ENCODE measurements around the gene SGPP2.
"Not testable (repeated sequence)": the region's sequence is repeated elsewhere in the genome, so short reads cannot be mapped to it uniquely, and the experiment has no call there.

Gene SGPP2

GRCh38 chr2:222398446-222398885 lies 25.9 kb upstream of the SGPP2 start:
- TF ChIP-seq CTCF (conservative IDR thresholded peaks at IDR 0.05): no peak
- no peak overlapping the region for H3K27ac ChIP-seq

- no peak for TF ChIP-seq CTCF (conservative IDR thresholded peaks at IDR 0.05)
These were observed 25.1 kb upstream of the SGPP2 start for GRCh38 chr2:222399038-222399783.

GRCh38 chr2:222404151-222404905 lies 20.0 kb upstream of the SGPP2 start:
- no peak for TF ChIP-seq CTCF (conservative IDR thresholded peaks at IDR 0.05)
- no peak overlapping the region for H3K27ac ChIP-seq

More at GRCh38 chr2:222399038-222399783, 25.1 kb upstream of the SGPP2 start:
- no peak overlapping the region for H3K27ac ChIP-seq

- TF ChIP-seq CTCF (conservative IDR thresholded peaks at IDR 0.05): no peak
- peak overlapping the region; percentile 88 for H3K27ac ChIP-seq
These were observed 15.7 kb upstream of the SGPP2 start for GRCh38 chr2:222408684-222409083.

- peak overlapping the region; percentile 88; the same call in 1 of the 2 replicates for H3K27ac ChIP-seq
- TF ChIP-seq CTCF (conservative IDR thresholded peaks at IDR 0.05): no peak
These were observed 13.8 kb upstream of the SGPP2 start for GRCh38 chr2:222410534-222410933.

GRCh38 chr2:222412334-222412733 lies 12.0 kb upstream of the SGPP2 start:
- not testable (repeated sequence) for H3K27ac ChIP-seq

- TF ChIP-seq CTCF (conservative IDR thresholded peaks at IDR 0.05): no peak
These were observed 10.9 kb upstream of the SGPP2 start for GRCh38 chr2:222413295-222413911.

More at GRCh38 chr2:222413295-222413911, 10.9 kb upstream of the SGPP2 start:
- no peak overlapping the region for H3K27ac ChIP-seq
